HepG2 (cell line): ENCODE results near the gene AGAP1. TPM values are rescaled to one million over a fixed set of nuclear protein-coding genes. Genes with fewer than 3 reads are reported as not detected.

Experiments used
- ATAC-seq: fragments of 200-7000 bp; cut with Tn5 transposase; 3 replicates; pipeline ENCODE4 v1.9.1; 2020; ENCODE audit warnings: mild to moderate bottlenecking, moderate library complexity
- BruUV-seq: library from RNA; stranded (reverse); fragments of 400-500 nt; replicated peaks from 2 replicates; lab custom pipeline; 2021; lab: Mats Ljungman, UMichigan
- CTCF ChIA-PET: fragments of 300-600 bp; formaldehyde crosslinking; extraction: SDS; loops from one replicate; lab custom pipeline; 2021; ENCODE audit warnings: low total read pairs, inconsistent platforms, low intra/inter-chr PET ratio; lab: Yijun Ruan, JAX
- POLR2A ChIA-PET: fragments of 350-600 bp; sonication (Branson Sonifier 250); formaldehyde crosslinking; loops from one replicate; lab custom pipeline; 2020; ENCODE audit warnings: antibody characterized with exemption, inconsistent platforms; lab: Yijun Ruan, JAX
- DNase-seq: peaks from one replicate; pipeline ENCODE4 v3.0.0-alpha.2; 2015; ENCODE audit warnings: low spot score
- FAIRE-seq: peaks from 3 replicates; lab custom pipeline; 2011; peaks lifted over from hg19 to GRCh38; lab: Jason Lieb, UNC
- H2AFZ ChIP-seq: one replicate; pipeline ENCODE4 v1.6.1; 2011; ENCODE audit warnings: low read length, inconsistent platforms
- H3K27ac ChIP-seq: fragments of 300-600 bp; 3 replicates; pipeline ENCODE4 v1.8.0; 2011; ENCODE audit warnings: mixed run types, mild to moderate bottlenecking, mixed read lengths, low read length, inconsistent platforms; ENCODE audit not compliant: insufficient read depth; ENCODE audit errors: extremely low read length
- H3K27me3 ChIP-seq, 2 experiments: fragments of 200-600 bp in 1 of 2; 2 replicates in 1 of 2; 3 replicates in 1 of 2; pipeline versions ENCODE4 v1.6.0 to v1.8.0; 2011; ENCODE audit warnings: low read length in 2 of 2, mild to moderate bottlenecking in 2 of 2, moderate library complexity in 2 of 2, inconsistent platforms in 1 of 2; ENCODE audit not compliant: insufficient read depth in 2 of 2, control insufficient read depth in 1 of 2
- H3K36me3 ChIP-seq, 2 experiments: fragments of 200-600 bp in 1 of 2; replicated peaks in 1 of 2; 2 replicates in 1 of 2; 3 replicates in 1 of 2; pipeline versions ENCODE4 v1.5.1 to v1.8.0; 2011; ENCODE audit warnings: low read length in 2 of 2, inconsistent platforms in 1 of 2; ENCODE audit not compliant: insufficient read depth in 2 of 2, control insufficient read depth in 1 of 2
- H3K4me1 ChIP-seq: 2 replicates; pipeline ENCODE4 v1.5.1; 2012; ENCODE audit warnings: low read length, inconsistent platforms; ENCODE audit not compliant: insufficient read depth
- H3K4me2 ChIP-seq: 2 replicates; pipeline ENCODE4 v1.6.0; 2011; ENCODE audit warnings: low read depth, low read length, inconsistent platforms
- H3K4me3 ChIP-seq, 3 experiments: fragments of 200-600 bp in 1 of 3; sonication (generic), shearing (Covaris generic) in 1 of 3; replicated peaks in 1 of 3; 2 replicates each; pipeline ENCODE4 v1.5.1; 2011 to 2016; ENCODE audit warnings: low read length in 3 of 3, inconsistent platforms in 2 of 3, low read depth in 2 of 3, mild to moderate bottlenecking in 2 of 3, control low read depth in 1 of 3, mixed read lengths in 1 of 3; ENCODE audit not compliant: insufficient read depth in 1 of 3
- H3K79me2 ChIP-seq: one replicate; pipeline ENCODE4 v1.6.1; 2011; ENCODE audit warnings: low read length, inconsistent platforms; ENCODE audit not compliant: insufficient read depth
- H3K9ac ChIP-seq: 2 replicates; pipeline ENCODE4 v1.6.0; 2011; ENCODE audit warnings: mild to moderate bottlenecking, low read depth, low read length, inconsistent platforms; ENCODE audit not compliant: insufficient read depth
- H3K9me3 ChIP-seq: 2 replicates; pipeline ENCODE4 v1.5.1; 2012; ENCODE audit warnings: mild to moderate bottlenecking, low read length
- H4K20me1 ChIP-seq: 2 replicates; pipeline ENCODE4 v1.6.0; 2011; ENCODE audit warnings: inconsistent platforms, mild to moderate bottlenecking, low read length, moderate library complexity; ENCODE audit not compliant: insufficient read depth
- NFIC ChIP-seq: IDR thresholded peaks from 2 replicates; pipeline ENCODE4 v1.6.1; 2012; ENCODE audit warnings: mild to moderate bottlenecking, low read length, inconsistent platforms
- SRF ChIP-seq: IDR thresholded peaks from 2 replicates; pipeline ENCODE4 v1.6.1; 2011; ENCODE audit warnings: mild to moderate bottlenecking, low read depth, low read length, moderate library complexity
- ZNF7 ChIP-seq: IDR thresholded peaks from 2 replicates; pipeline ENCODE4 v1.6.1; 2016; ENCODE audit warnings: missing biosample characterization, missing genetic modification reagents
- ZNF773 ChIP-seq: sonication (generic); formaldehyde crosslinking; IDR thresholded peaks from 2 replicates; pipeline ENCODE4 v1.4.0; 2020; ENCODE audit warnings: missing genetic modification reagents, borderline replicate concordance
- WGBS: methylation state at CpG from one replicate; pipeline ENCODE4 v1.1.6; 2017; ENCODE audit warnings: low lambda C conversion rate; 5-methylcytosine and 5-hydroxymethylcytosine counted together
- in situ Hi-C: cut with HindIII; loops from 2 replicates; pipeline ENCODE4 v1.10.0; 2017; ENCODE audit warnings: low pct_unique_long_range_greater_than_20kb; ENCODE audit not compliant: extremely low pct_ligation_motif_present
- intact Hi-C: fragments of 100-400 bp; cut with micrococcal nuclease; formaldehyde crosslinking; loops from one replicate; pipeline ENCODE4 v1.10.0; 2022; ENCODE audit not compliant: unreplicated experiment
- polyA plus RNA-seq, 8 experiments: library from polyadenylated mRNA; depleted of rRNA in 3 of 8; stranded (reverse) in 7 of 8; unstranded in 1 of 8; fragments of >200 nt; fragmentation: Illumina TruSeq in 4 of 8; extraction: Trizol in 4 of 8; gene quantifications; 2 replicates each; pipeline versions ENCODE4 v1.2.1 to v1.2.3, GENCODE V29; 2011 to 2016; ENCODE audit warnings: low read depth in 4 of 8, missing spikeins in 1 of 8, mixed read lengths in 1 of 8; ENCODE audit not compliant: insufficient read depth in 1 of 8
- total RNA-seq, 5 experiments: library from RNA; depleted of rRNA; stranded (reverse); fragments of >200 nt; fragmentation: Illumina TruSeq; extraction: Trizol; gene quantifications; 2 replicates each; pipeline ENCODE4 v1.2.3, GENCODE V29; 2016; ENCODE audit warnings: low read depth in 1 of 5
- TF ChIP-seq, protein P1 (sequence below): sonication (generic); formaldehyde crosslinking; IDR thresholded peaks from 2 replicates; pipeline ENCODE4 v1.8.0; 2022; ENCODE audit warnings: mild to moderate bottlenecking, missing genetic modification reagents; ENCODE audit not compliant: insufficient replicate concordance
- TF ChIP-seq, protein P2 (sequence below): sonication (generic); formaldehyde crosslinking; IDR thresholded peaks from 2 replicates; pipeline ENCODE4 v1.5.0; 2020; ENCODE audit warnings: mild to moderate bottlenecking, missing genetic modification reagents, borderline replicate concordance

The AGAP1 gene
- total and polyA plus RNA-seq, 2 of the 13 experiments (the other 11 are each of a cell fraction or from before 2014, with no cell fraction given), result 21.2 to 32.7 TPM

- DNase-seq (no peak), ATAC-seq (no peak), FAIRE-seq (no peak)
- ChIA-PET CTCF (no interaction called here), POLR2A (no interaction called here)
- WGBS, result 96% methylated on average over 1 of the region's 1 CpG
- H3K27ac ChIP-seq, result no peak overlapping the region
- BruUV-seq, result no TSS peak
- in situ Hi-C loops (no loop called here), intact Hi-C loops (no loop called here)
- H3K9ac ChIP-seq, result no peak overlapping the region
- TF ChIP-seq, protein P1, sequence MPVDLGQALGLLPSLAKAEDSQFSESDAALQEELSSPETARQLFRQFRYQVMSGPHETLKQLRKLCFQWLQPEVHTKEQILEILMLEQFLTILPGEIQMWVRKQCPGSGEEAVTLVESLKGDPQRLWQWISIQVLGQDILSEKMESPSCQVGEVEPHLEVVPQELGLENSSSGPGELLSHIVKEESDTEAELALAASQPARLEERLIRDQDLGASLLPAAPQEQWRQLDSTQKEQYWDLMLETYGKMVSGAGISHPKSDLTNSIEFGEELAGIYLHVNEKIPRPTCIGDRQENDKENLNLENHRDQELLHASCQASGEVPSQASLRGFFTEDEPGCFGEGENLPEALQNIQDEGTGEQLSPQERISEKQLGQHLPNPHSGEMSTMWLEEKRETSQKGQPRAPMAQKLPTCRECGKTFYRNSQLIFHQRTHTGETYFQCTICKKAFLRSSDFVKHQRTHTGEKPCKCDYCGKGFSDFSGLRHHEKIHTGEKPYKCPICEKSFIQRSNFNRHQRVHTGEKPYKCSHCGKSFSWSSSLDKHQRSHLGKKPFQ (CRISPR knock-in tag), result no peak
- TF ChIP-seq ZNF7 (CRISPR knock-in tag) (peak; percentile 96), NFIC (no peak), ZNF773 (CRISPR knock-in tag) (no peak), SRF (no peak)
- TF ChIP-seq, protein P2, sequence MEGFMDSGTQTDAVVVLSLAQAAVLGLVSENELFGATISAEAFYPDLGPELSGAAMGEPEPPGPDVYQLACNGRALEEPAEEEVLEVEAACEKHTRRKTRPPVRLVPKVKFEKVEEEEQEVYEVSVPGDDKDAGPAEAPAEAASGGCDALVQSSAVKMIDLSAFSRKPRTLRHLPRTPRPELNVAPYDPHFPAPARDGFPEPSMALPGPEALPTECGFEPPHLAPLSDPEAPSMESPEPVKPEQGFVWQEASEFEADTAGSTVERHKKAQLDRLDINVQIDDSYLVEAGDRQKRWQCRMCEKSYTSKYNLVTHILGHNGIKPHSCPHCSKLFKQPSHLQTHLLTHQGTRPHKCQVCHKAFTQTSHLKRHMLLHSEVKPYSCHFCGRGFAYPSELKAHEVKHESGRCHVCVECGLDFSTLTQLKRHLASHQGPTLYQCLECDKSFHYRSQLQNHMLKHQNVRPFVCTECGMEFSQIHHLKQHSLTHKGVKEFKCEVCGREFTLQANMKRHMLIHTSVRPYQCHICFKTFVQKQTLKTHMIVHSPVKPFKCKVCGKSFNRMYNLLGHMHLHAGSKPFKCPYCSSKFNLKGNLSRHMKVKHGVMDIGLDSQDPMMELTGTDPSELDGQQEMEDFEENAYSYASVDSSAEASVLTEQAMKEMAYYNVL (CRISPR knock-in tag), result no peak
- H3K27me3 ChIP-seq, result no peaks in the 10 kb centered on the region
- H3K4me2 ChIP-seq, result no peak overlapping the region
- H4K20me1 ChIP-seq, result no peaks in the 10 kb centered on the region; the same call in 1 of the 2 replicates
- H3K4me3 ChIP-seq, result no peak overlapping the region
- H3K9me3 ChIP-seq, result no peaks in the 10 kb centered on the region
- H3K36me3 ChIP-seq, result peaks cover 9 to 16% of the 10 kb centered on the region in 2 experiments; a peak in 3 of 5 replicates
- no peaks in the 10 kb centered on the region for H3K4me1 ChIP-seq
- H3K79me2 ChIP-seq, result no peaks in the 10 kb centered on the region
- H2AFZ ChIP-seq, result no peak overlapping the region
These were observed 337.9 kb downstream of the AGAP1 start for GRCh38 chr2:235831755-235832154.
